Activated T-helper 2 cell treated with anti-CD3 and anti-CD28 coated beads, Interferon-gamma antibody, Interleukin-2, Interleukin-4, amounts not matched to agents 10 μg/mL and 5 μg/mL and 100 μg/mL, durations not matched to agents 14 hours and 24 hours and 36 hours (primary cell): Measurements from ENCODE around the gene GYG2. TPM values are rescaled to one million over a fixed set of nuclear protein-coding genes. Genes with fewer than 3 reads are reported as not detected.

Experiments
- DNase-seq: peaks from one replicate; pipeline ENCODE4 v3.0.0; 2021; ENCODE audit warnings: low spot score
- H3K27ac Mint-ChIP-seq: one replicate; pipeline ENCODE4 v1.8.0; 2021; ENCODE audit warnings: mixed read lengths
- H3K27me3 Mint-ChIP-seq: one replicate; pipeline ENCODE4 v1.8.0; 2021; ENCODE audit warnings: low read depth, mixed read lengths
- H3K36me3 Mint-ChIP-seq: one replicate; pipeline ENCODE4 v1.8.0; 2021; ENCODE audit warnings: low read depth, mixed read lengths
- H3K4me1 Mint-ChIP-seq: one replicate; pipeline ENCODE4 v1.8.0; 2021; ENCODE audit warnings: low read depth, mixed read lengths
- H3K4me3 Mint-ChIP-seq: one replicate; pipeline ENCODE4 v1.8.0; 2021; ENCODE audit warnings: low read depth, mild to moderate bottlenecking, moderate library complexity, mixed read lengths
- H3K9me3 Mint-ChIP-seq: one replicate; pipeline ENCODE4 v1.8.0; 2021; ENCODE audit warnings: mixed read lengths
- intact Hi-C: fragments of 100-400 bp; cut with micrococcal nuclease; formaldehyde crosslinking; loops from one replicate; pipeline ENCODE4 v1.15.1; 2023
- total RNA-seq: library from RNA; stranded (reverse); gene quantifications from 2 replicates; pipeline ENCODE4 v1.2.3, GENCODE V29; 2022

Gene GYG2
- total RNA-seq, 1 donor from 2014 or later, result not detected

DNA sequence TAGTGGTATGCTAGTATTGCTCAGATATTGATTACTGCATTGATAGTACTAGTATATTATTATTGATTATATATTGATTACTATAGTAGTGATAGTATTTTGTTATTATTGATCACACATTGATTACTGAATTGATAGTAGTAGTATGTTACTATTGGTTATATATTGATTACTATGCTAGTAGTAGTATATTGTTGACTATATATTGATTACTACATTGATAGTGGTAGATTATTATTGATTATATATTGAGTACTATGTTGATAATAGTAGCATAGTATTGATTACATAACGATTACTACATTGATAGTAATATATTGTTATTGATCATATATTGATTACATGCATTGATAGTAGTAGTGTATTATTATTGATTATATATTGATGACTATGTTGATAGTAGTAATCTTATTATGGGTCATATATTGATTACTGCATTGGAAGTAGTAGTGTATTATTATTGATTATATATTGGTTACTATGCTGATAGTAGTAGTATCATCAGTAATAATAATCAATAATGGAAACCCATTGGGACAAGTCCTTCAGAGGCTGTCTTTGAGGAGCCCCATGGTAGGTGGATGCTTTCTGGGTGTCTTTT, 30.6 kb downstream of the GYG2 start:
- DNase-seq, result no peak
- intact Hi-C loops, result no loop called here
- Mint-ChIP-seq H3K36me3 (no peaks in the 10 kb centered on the region), H3K9me3 (no peaks in the 10 kb centered on the region), H3K4me1 (no peaks in the 10 kb centered on the region), H3K27ac (no peak overlapping the region), H3K4me3 (no peak overlapping the region), H3K27me3 (no peaks in the 10 kb centered on the region)

DNA sequence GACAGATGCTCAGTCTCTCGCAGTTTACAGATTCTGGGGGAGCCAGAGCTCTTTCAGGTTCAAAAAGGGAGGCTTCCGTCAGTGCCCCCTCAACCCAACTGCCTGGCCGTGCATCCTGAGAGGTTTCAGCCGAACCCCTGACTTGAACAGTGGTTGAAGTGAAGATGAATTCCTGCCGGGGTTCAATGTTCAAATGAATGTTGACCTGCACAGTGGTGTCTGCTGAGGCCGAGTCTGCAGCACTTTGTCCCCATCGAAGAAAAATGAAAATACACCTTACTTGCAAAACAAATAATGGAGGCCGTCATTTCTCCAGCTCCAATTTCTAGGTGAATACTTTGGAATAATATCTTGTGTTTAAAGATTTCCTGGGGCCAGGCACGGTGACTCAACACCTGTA, 33.7 kb downstream of the GYG2 start:
- H3K27me3 Mint-ChIP-seq, result no peaks in the 10 kb centered on the region
- intact Hi-C loops, result no loop called here
- no peak overlapping the region for H3K27ac Mint-ChIP-seq
- no peaks in the 10 kb centered on the region for H3K9me3 Mint-ChIP-seq
- no peaks in the 10 kb centered on the region for H3K4me1 Mint-ChIP-seq
- H3K36me3 Mint-ChIP-seq, result no peaks in the 10 kb centered on the region
- DNase-seq, result no peak
- H3K4me3 Mint-ChIP-seq, result no peak overlapping the region

DNA sequence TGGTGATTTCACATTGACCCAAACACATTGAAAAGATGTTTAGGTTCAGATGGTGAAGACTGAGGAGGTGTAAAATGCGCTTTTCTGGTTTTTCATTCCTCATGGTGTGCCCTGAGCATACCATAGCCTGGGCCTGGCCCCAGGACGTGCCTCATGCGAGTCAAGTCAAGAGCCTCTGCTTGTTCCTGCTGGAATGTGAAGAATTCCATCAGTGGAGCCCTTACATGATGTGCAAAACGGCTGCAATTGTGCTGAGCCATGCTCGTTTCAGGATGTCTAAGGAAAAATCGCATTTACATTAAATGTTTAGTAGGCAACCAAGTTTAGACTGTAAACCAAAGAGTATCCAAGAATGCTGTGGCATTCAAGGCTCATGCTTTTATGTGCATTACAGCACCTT, 34.9 kb downstream of the GYG2 start:
- H3K27me3 Mint-ChIP-seq, result no peaks in the 10 kb centered on the region
- intact Hi-C loops, result no loop called here

DNA sequence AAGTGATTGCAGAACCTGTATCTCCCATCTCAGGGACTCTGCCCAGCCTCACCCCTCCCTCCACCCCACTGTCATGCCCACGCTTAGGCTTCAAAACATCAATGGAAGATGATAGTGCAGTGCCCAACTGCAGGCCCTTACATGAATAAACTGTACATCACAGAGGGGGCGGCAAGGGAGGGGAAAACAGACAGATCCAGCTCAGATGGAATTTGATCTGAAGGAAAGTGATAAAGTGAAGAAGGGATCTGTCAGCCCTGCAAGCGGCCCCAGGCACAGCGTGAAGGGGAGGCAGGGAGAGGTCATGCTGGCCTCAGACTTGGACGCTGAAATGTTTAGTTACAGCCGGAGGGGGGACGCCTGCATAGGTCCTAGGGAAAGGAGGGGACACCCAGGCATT, 38.5 kb downstream of the GYG2 start:
- no peaks in the 10 kb centered on the region for H3K36me3 Mint-ChIP-seq
- H3K27ac Mint-ChIP-seq, result no peak overlapping the region
- intact Hi-C loops, result no loop called here
- H3K27me3 Mint-ChIP-seq, result no peaks in the 10 kb centered on the region
- no peak overlapping the region for H3K4me3 Mint-ChIP-seq
- DNase-seq, result no peak
- no peaks in the 10 kb centered on the region for H3K9me3 Mint-ChIP-seq
- no peaks in the 10 kb centered on the region for H3K4me1 Mint-ChIP-seq

More for the DNA sequence above, 34.9 kb downstream of the GYG2 start:
- Mint-ChIP-seq H3K4me3 (no peak overlapping the region), H3K9me3 (no peaks in the 10 kb centered on the region), H3K4me1 (no peaks in the 10 kb centered on the region), H3K27ac (no peak overlapping the region), H3K36me3 (no peaks in the 10 kb centered on the region)
- DNase-seq, result no peak

DNA sequence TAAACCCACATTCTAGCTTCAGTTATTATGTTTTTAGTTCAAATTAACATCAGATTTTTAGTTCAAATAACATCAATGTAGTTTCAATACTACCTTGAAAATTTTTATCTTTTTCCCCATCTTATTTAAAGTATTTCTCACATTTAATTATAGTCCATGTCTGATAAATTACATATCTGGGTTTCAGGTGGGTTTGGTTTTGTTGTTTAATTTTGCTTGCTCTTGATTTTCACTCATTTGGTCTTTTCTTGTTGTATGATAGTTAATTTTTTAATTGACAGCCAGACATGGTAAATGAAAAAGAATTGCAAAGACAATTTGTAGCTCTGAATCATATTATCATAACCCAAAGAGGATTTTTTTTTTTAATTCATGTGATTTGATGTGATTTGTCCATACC, 41.9 kb downstream of the GYG2 start:
- H3K36me3 Mint-ChIP-seq, result no peaks in the 10 kb centered on the region
- no peak overlapping the region for H3K27ac Mint-ChIP-seq
- no peak overlapping the region for H3K4me3 Mint-ChIP-seq
- no peaks in the 10 kb centered on the region for H3K4me1 Mint-ChIP-seq
- intact Hi-C loops, result no loop called here
- H3K9me3 Mint-ChIP-seq, result no peaks in the 10 kb centered on the region
- peaks cover 3% of the 10 kb centered on the region for H3K27me3 Mint-ChIP-seq
- no peak for DNase-seq

DNA sequence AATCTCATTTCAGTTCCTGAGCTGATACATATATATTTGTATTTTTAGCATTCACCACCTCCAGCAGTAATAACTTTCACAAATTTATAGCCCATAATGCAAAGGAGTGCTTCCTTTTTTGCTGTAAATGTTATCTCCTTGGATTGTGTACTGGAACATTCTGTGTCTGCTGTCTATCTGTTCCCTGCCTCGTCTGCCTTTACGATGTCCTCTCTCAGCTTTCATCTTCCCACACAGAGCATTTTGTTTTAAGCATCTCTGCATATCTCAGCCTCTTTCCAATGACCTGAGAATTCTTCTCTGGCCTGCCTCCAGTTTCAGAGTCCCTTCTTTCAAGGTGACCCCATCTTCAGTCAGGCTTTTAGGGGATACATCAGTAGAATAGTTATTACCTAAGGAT, 43.1 kb downstream of the GYG2 start:
- no peak for DNase-seq
- intact Hi-C loops, result no loop called here
- Mint-ChIP-seq H3K4me3 (no peak overlapping the region), H3K9me3 (no peaks in the 10 kb centered on the region), H3K36me3 (no peaks in the 10 kb centered on the region), H3K4me1 (no peaks in the 10 kb centered on the region), H3K27ac (no peak overlapping the region), H3K27me3 (peaks cover 3% of the 10 kb centered on the region)

DNA sequence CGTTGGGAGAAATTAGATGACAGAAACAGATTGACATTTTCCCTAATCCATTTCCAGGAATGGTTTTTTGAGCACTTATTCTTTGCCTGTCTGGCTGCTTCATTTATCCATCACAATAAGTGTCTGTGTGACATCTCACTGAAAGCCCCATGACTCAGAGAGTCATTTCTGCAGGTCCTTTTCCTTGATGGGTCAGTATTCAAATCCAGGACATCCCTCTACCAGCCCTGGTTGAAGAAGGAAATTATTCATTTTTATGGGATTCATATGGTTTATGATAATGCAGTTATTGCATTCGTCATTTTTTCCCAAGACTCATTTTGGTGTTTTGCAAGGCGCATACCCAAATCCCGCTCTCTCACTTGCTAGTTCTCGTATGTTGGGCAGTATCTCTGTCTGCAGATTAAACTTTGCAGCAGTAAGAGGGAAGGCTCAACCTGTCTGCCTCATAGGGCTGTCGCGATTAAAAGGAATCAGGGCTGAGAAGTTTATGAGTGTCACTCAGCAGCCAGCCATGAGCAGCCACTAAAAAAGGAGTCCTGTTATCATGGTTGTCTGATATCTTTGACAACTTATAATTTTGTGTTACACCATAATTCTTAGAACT, 44.0 kb downstream of the GYG2 start:
- Mint-ChIP-seq H3K9me3 (no peaks in the 10 kb centered on the region), H3K27ac (no peak overlapping the region), H3K4me3 (no peak overlapping the region), H3K27me3 (peaks cover 3% of the 10 kb centered on the region), H3K36me3 (no peaks in the 10 kb centered on the region), H3K4me1 (no peaks in the 10 kb centered on the region)
- DNase-seq, result no peak
- intact Hi-C loops, result no loop called here

DNA sequence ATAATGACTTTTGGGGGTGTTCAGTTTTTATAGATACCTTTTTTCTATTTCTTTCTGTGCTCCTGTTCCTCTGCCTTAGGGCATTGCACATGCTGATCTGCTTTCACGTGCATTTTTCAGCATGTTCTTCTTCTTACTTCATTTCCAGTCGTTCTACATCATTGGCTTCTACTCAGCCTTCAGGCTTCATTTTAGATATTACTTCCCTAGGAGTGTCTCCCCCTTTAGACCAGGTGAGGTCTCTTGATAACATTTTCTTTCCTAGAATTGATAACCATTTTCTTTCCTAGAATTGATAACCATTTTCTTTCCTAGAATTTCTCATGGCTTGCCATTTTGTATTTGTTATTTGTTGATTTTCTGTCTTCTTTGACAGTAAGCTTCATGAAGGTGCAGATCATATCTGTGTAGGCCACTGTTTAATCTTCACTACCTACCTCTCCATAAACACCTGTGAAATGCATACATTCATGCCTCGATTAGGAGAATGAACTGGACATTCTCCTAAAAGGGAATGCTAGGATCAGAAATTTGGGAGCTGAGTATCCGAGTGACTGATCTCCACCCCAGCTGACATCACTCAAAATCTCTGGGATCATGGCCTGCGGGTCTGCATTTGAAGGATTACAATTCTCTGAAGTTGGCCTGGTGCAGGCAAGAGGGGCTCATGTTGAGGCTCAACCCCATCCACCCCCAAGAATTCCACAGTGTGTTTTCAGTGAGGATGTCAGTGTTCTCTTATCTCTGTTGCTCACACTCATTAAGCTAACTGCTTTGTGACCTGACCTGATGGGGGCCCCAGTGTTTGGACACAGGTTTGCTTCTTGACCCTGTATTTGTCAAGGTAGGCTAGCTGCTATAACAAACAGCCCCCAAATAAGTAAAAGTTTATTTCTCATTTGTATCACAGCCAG, 45.7 kb downstream of the GYG2 start:
- Mint-ChIP-seq H3K9me3 (no peaks in the 10 kb centered on the region), H3K27ac (no peak overlapping the region), H3K4me3 (no peak overlapping the region), H3K27me3 (peaks cover 3% of the 10 kb centered on the region), H3K4me1 (no peaks in the 10 kb centered on the region), H3K36me3 (no peaks in the 10 kb centered on the region)
- no peak for DNase-seq
- intact Hi-C loops, result no loop called here

DNA sequence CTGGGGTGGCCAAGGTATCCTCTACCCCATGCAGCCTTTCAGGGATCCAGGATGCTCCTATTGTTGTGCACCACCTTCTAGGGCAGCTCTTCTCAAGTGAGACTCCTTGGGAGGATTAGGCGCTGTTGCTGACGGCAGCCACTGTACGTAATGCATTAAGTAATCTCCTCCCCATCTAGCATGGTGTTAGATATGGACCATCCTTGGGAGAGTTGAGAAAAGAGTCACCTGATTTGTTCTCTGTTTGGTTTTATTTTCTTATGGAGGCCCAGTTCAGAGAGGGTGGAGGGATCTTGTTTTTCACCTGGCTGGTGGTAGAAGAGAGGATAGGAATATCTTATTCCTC, 46.4 kb downstream of the GYG2 start:
- intact Hi-C loops, result no loop called here

DNA sequence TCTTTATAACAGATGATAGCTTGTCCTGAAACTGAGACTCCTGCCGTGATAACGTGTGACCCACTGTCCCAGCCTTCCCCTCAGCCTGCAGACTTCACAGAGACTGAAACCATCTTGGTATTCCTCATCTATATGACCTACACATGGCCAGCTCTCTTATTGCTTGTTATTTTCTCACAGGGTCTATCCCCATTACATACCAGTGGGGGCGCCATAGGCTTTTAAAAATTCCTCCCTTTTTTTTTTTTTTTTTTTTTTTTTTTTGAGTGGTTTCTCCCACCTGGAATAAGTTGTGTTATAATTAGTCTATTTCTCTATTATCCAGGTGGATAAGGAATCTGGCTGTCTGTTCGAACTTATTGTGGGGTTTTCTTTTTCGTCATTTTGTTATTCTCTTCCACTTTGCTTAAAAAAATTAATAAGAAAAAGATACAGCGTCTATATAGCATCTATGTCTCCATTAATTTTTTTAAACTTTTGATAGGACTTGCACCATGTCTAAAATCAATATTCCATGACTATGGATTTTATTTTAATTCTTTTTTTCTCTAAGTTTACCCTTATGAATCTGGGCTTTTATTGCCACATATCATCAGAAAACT, 47.2 kb downstream of the GYG2 start:
- Mint-ChIP-seq H3K9me3 (no peaks in the 10 kb centered on the region), H3K27ac (no peak overlapping the region), H3K4me3 (no peak overlapping the region), H3K27me3 (peaks cover 3% of the 10 kb centered on the region), H3K4me1 (no peaks in the 10 kb centered on the region), H3K36me3 (no peaks in the 10 kb centered on the region)
- intact Hi-C loops, result no loop called here
- DNase-seq, result no peak

More for the DNA sequence above, 46.4 kb downstream of the GYG2 start:
- Mint-ChIP-seq H3K27me3 (peaks cover 3% of the 10 kb centered on the region), H3K27ac (no peak overlapping the region), H3K4me3 (no peak overlapping the region), H3K9me3 (no peaks in the 10 kb centered on the region), H3K36me3 (no peaks in the 10 kb centered on the region), H3K4me1 (no peaks in the 10 kb centered on the region)
- DNase-seq, result no peak

DNA sequence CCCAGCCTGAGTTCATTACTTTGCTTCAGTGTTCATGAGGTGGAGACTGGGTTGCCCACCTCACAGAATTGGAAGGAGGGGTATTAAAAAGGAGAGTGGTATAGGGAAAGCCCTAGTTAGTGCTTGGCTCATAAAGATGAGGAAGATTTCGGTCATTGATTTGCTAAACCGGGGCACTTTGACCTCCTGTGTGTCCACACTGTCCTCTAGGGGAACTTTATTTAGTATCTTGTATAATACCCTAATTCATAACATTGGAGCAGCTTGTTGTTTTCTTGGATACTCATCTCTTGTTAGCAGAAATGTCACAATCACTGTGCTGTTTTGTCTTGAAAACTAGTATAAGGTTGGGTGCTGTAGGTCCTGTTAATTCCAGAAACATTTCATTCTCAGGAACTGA, 49.8 kb downstream of the GYG2 start:
- no peak overlapping the region for H3K4me3 Mint-ChIP-seq
- H3K27me3 Mint-ChIP-seq, result no peaks in the 10 kb centered on the region
- no peaks in the 10 kb centered on the region for H3K9me3 Mint-ChIP-seq
- no peaks in the 10 kb centered on the region for H3K36me3 Mint-ChIP-seq
- intact Hi-C loops, result no loop called here
- no peak for DNase-seq
- no peaks in the 10 kb centered on the region for H3K4me1 Mint-ChIP-seq
- no peak overlapping the region for H3K27ac Mint-ChIP-seq

DNA sequence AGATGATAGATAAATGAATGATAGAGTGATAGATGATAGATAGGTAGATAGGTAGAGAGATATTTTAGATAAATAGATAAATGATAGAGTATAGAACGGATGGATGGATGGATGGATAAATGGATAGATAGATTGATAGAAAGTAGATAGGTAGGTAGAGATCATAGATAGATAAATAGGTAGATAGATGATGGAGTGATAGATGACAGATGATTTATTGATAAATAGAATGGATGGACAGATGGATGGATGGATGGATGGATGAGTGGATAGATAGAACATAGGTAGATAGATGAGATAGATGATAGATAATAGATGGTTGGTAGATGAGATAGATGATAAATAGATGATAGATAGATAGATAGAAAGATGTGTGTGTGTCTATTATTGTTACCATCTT, 50.9 kb downstream of the GYG2 start:
- no peaks in the 10 kb centered on the region for H3K36me3 Mint-ChIP-seq
- no peaks in the 10 kb centered on the region for H3K9me3 Mint-ChIP-seq
- intact Hi-C loops, result no loop called here
- no peaks in the 10 kb centered on the region for H3K4me1 Mint-ChIP-seq
- H3K27ac Mint-ChIP-seq, result no peak overlapping the region
- no peak overlapping the region for H3K4me3 Mint-ChIP-seq
- no peak for DNase-seq
- no peaks in the 10 kb centered on the region for H3K27me3 Mint-ChIP-seq

DNA sequence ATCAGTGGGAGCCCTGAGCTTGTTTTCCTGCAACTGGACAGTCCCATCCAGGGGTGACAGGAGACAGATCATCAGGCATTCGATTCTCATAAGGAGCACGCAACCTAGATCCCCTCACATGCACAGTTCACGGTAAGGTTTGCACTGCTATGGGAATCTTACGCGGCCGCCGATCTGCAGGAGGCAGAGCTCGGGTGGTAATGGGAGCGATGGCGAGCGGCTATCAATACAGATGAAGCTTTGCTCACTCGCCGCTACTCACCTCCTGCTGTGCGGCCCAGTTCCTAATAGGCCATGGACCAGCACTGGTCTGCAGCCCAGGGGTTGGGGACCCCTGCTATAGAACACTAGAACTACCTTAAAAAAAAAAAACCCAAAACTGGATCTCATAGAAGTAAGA, 55.0 kb downstream of the GYG2 start:
- H3K27ac Mint-ChIP-seq, result no peak overlapping the region
- H3K9me3 Mint-ChIP-seq, result no peaks in the 10 kb centered on the region
- H3K4me1 Mint-ChIP-seq, result no peaks in the 10 kb centered on the region
- no peaks in the 10 kb centered on the region for H3K36me3 Mint-ChIP-seq
- DNase-seq, result no peak
- H3K27me3 Mint-ChIP-seq, result no peaks in the 10 kb centered on the region
- intact Hi-C loops, result no loop called here
- H3K4me3 Mint-ChIP-seq, result no peak overlapping the region
